Measurements from ENCODE around the gene TOP2B. TPM values are rescaled to one million over a fixed set of nuclear protein-coding genes. Genes with fewer than 3 reads are reported as not detected.

TOP2B gene
- total and polyA plus RNA-seq, 8 donors = 92.7 to 310 (median 256) TPM

GRCh38 chr3:25693238-25693637, 28.5 kb upstream of the TOP2B start:
- intact Hi-C loops (cut with DNase I) = no loop called here
- Histone ChIP-seq H3K27me3 (no peaks in the 10 kb centered on the region), H3K27ac (no peak overlapping the region), H3K36me3 (no peaks in the 10 kb centered on the region), H3K4me1 (no peaks in the 10 kb centered on the region), H3K9me3 (no peaks in the 10 kb centered on the region), H3K4me3 (no peak overlapping the region)
- DNase-seq (no peak), ATAC-seq (no peak)
- TF ChIP-seq CTCF (IDR thresholded peaks at IDR 0.05) = no peak

DNA sequence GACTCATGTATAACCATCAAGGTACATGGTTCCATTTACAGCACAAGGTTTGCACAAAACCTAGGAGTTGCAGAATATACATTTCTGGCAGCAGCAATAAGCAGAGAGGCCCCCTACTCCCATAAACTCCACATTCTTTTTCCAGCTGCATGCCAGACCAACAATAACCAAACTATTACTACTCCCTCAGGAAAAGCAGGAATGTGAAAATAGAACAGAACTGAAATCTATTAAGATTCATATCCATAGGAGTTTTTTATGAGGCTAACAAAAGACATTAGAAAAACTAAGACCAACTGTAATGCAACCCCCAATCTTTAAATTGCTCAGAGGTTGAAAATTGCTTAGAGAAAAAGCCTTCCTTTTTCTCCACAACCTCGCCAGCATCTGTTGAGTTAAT, 27.6 kb upstream of the TOP2B start:
- Histone ChIP-seq H3K27ac (no peak overlapping the region), H3K4me1 (no peaks in the 10 kb centered on the region), H3K4me3 (no peak overlapping the region), H3K27me3 (no peaks in the 10 kb centered on the region), H3K9me3 (no peaks in the 10 kb centered on the region), H3K36me3 (no peaks in the 10 kb centered on the region)
- TF ChIP-seq CTCF (IDR thresholded peaks at IDR 0.05) = no peak
- no peak for DNase-seq
- intact Hi-C loops (cut with DNase I) = no loop called here
- ATAC-seq = no peak

DNA sequence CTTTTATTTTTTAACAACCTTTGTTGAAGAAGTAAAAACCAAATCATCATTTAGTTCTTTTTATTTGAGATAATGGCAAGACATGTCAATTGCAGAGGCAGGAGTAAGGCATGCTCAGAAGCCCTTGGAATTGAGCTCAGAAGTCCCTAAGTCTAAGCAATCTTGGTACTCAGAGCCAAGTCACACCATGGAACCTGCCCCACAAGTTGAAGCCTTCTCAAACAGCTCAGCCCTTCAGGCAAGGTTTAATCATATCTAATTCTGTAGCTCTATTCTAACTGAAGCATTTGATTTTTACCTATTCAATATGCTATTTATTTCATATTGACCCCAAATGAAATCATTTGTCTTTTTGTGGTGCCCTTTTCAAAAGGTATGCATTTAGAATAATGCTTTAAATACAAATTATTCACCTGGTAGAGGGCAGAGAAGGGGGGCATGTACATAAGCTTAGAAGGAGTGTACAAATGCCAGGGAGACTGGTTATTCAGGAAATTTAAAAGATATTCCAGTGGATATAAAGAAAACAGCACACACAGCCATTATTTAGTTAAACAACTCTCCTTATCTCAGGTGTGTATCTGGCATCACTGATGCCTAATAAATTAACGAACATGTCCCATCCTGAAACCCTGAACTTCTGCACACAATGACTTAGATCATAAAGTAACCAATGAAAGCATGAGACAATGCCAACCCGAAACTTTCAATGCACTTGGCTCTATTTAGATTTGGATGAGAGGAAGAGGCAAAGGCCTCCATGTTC, 26.2 kb upstream of the TOP2B start:
- no peaks in the 10 kb centered on the region for H3K9me3 ChIP-seq
- H3K27me3 ChIP-seq = no peaks in the 10 kb centered on the region
- TF ChIP-seq CTCF (IDR thresholded peaks at IDR 0.05) = no peak
- intact Hi-C loops (cut with DNase I) = no loop called here
- no peak overlapping the region for H3K4me3 ChIP-seq
- ATAC-seq (no peak), DNase-seq (peak in 1 of 4 donors; percentile 16)
- no peaks in the 10 kb centered on the region for H3K4me1 ChIP-seq
- H3K27ac ChIP-seq = no peak overlapping the region
- H3K36me3 ChIP-seq = no peaks in the 10 kb centered on the region

- no peaks in the 10 kb centered on the region for H3K9me3 ChIP-seq
- no peak overlapping the region for H3K4me3 ChIP-seq
- ATAC-seq (no peak), DNase-seq (no peak)
- H3K27me3 ChIP-seq = no peaks in the 10 kb centered on the region
- no peaks in the 10 kb centered on the region for H3K36me3 ChIP-seq
- intact Hi-C loops (cut with DNase I) = no loop called here
- TF ChIP-seq CTCF (IDR thresholded peaks at IDR 0.05) = no peak
- H3K27ac ChIP-seq = no peak overlapping the region
- no peaks in the 10 kb centered on the region for H3K4me1 ChIP-seq
These were observed 24.5 kb upstream of the TOP2B start for GRCh38 chr3:25689226-25689625.

DNA sequence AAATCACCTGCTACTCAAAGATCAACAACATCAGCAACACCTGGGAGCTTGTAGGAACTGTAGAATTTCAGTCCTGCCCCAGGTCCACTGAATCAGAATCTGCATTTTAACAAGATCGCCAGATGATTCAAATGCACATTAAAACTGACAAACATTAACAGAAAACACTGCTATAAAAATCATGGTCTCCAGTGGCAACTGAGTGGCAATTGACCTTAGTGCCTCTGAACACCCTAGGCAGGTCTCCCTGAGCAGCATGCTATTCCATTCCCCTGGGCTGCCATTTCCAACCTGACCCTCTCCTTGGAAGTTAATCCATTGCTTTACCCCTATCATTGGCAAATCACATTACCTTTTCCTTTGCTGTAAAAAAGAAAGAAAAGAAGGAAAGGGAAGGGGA, 23.0 kb upstream of the TOP2B start:
- TF ChIP-seq CTCF (IDR thresholded peaks at IDR 0.05) = no peak

More for the DNA sequence above, 23.0 kb upstream of the TOP2B start:
- Histone ChIP-seq H3K4me1 (no peaks in the 10 kb centered on the region), H3K27ac (no peak overlapping the region), H3K9me3 (no peaks in the 10 kb centered on the region), H3K36me3 (no peaks in the 10 kb centered on the region), H3K27me3 (no peaks in the 10 kb centered on the region), H3K4me3 (no peak overlapping the region)
- intact Hi-C loops (cut with DNase I) = no loop called here
- ATAC-seq = no peak
- DNase-seq = no peak

All from left lung (tissue), 10 donors.